SU-DHL-6 (cell line): ENCODE measurements around the gene SH3RF2.

Experiments
- H2AFZ ChIP-seq: fragments of 200-600 bp; sonication (generic); 2 replicates; pipeline ENCODE4 v1.6.1; 2014; ENCODE audit warnings: low read depth, mild to moderate bottlenecking, moderate library complexity, mixed read lengths, antibody characterized with exemption, low read length; ENCODE audit not compliant: severe bottlenecking
- H3F3A ChIP-seq: fragments of 200-600 bp; shearing (Covaris generic); 2 replicates; pipeline ENCODE4 v1.6.0; 2016; ENCODE audit warnings: antibody characterized with exemption, mild to moderate bottlenecking; ENCODE audit not compliant: insufficient read depth
- H3K27ac ChIP-seq: fragments of 200-600 bp; sonication (generic); 2 replicates; pipeline ENCODE4 v1.5.1; 2016; ENCODE audit warnings: low read depth, mild to moderate bottlenecking, low read length, moderate library complexity, mixed read lengths
- H3K27me3 ChIP-seq: fragments of 200-600 bp; sonication (generic), shearing (Covaris generic); 2 replicates; pipeline ENCODE4 v1.6.0; 2014; ENCODE audit warnings: mild to moderate bottlenecking, low read length
- H3K36me3 ChIP-seq: fragments of 200-600 bp; sonication (generic); 2 replicates; pipeline ENCODE4 v1.6.1; 2014; ENCODE audit warnings: mild to moderate bottlenecking, low read length, mixed read lengths
- H3K4me2 ChIP-seq: fragments of 300-600, 200-600 bp; shearing (Covaris generic), sonication (generic); 2 replicates; pipeline ENCODE4 v1.6.0; 2014; ENCODE audit warnings: low read length, low read depth, mild to moderate bottlenecking; ENCODE audit not compliant: poor library complexity, severe bottlenecking
- H3K4me3 ChIP-seq: fragments of 200-600 bp; sonication (generic); 2 replicates; pipeline ENCODE4 v1.5.1; 2014; ENCODE audit warnings: antibody characterized with exemption, low read length, mild to moderate bottlenecking, mixed read lengths; ENCODE audit not compliant: insufficient read depth, poor library complexity, severe bottlenecking
- H3K79me2 ChIP-seq: fragments of 200-600 bp; sonication (generic); 2 replicates; pipeline ENCODE4 v1.6.1; 2014; ENCODE audit warnings: mild to moderate bottlenecking, low read length, moderate library complexity; ENCODE audit not compliant: insufficient read depth
- H3K9ac ChIP-seq: fragments of 200-600 bp; sonication (generic); 2 replicates; pipeline ENCODE4 v1.7.0; 2014; ENCODE audit warnings: mild to moderate bottlenecking, low read length
- H3K9me2 ChIP-seq: fragments of 200-600 bp; sonication (generic); replicated peaks from 2 replicates; pipeline ENCODE4 v1.6.1; 2014; ENCODE audit warnings: low read length; ENCODE audit not compliant: insufficient read depth
- H3K9me3 ChIP-seq: fragments of 200-600 bp; sonication (generic); 2 replicates; pipeline ENCODE4 v1.6.1; 2014; ENCODE audit warnings: low read length, mixed read lengths; ENCODE audit not compliant: insufficient read depth
- H4K20me1 ChIP-seq: fragments of 200-600 bp; sonication (generic); 2 replicates; pipeline ENCODE4 v1.6.1; 2014; ENCODE audit warnings: low read depth, mild to moderate bottlenecking, antibody characterized with exemption, low read length, moderate library complexity, mixed read lengths
- CTCF ChIP-seq: fragments of 200-600 bp; sonication (generic); IDR thresholded peaks from one replicate; pipeline ENCODE4 v1.5.1; 2017; ENCODE audit warnings: antibody characterized with exemption, mild to moderate bottlenecking, low read length, moderate library complexity; ENCODE audit not compliant: insufficient read depth, poor library complexity, severe bottlenecking
- EZH2phosphoT487 ChIP-seq: fragments of 200-600 bp; sonication (generic), shearing (Covaris generic); conservative IDR thresholded peaks from 2 replicates; pipeline ENCODE4 v1.6.1; 2018; ENCODE audit warnings: mild to moderate bottlenecking, antibody characterized with exemption, low read length, moderate library complexity, mixed read lengths

Gene SH3RF2

GRCh38 chr5:146042628-146043279 lies 106.4 kb downstream of the SH3RF2 start:
- Histone ChIP-seq H3F3A (no peaks in the 10 kb centered on the region), H3K9me2 (no peaks in the 10 kb centered on the region), H3K4me2 (no peak overlapping the region), H3K36me3 (no peaks in the 10 kb centered on the region), H3K9ac (no peak overlapping the region), H3K79me2 (no peaks in the 10 kb centered on the region), H3K4me3 (no peak overlapping the region), H3K9me3 (no peaks in the 10 kb centered on the region), H3K27ac (no peak overlapping the region), H4K20me1 (no peaks in the 10 kb centered on the region), H3K27me3 (no peaks in the 10 kb centered on the region), H2AFZ (no peak overlapping the region)
- no peak for TF ChIP-seq EZH2phosphoT487
- no peak for TF ChIP-seq CTCF

GRCh38 chr5:146043722-146044121 lies 107.3 kb downstream of the SH3RF2 start:
- Histone ChIP-seq H3K79me2 (no peaks in the 10 kb centered on the region), H3K4me2 (no peak overlapping the region), H3K9me3 (no peaks in the 10 kb centered on the region), H3K27me3 (no peaks in the 10 kb centered on the region), H3K9me2 (no peaks in the 10 kb centered on the region), H3K4me3 (no peak overlapping the region), H4K20me1 (no peaks in the 10 kb centered on the region), H3F3A (no peaks in the 10 kb centered on the region), H2AFZ (no peak overlapping the region), H3K27ac (no peak overlapping the region), H3K9ac (no peak overlapping the region), H3K36me3 (no peaks in the 10 kb centered on the region)
- no peak for TF ChIP-seq CTCF
- no peak for TF ChIP-seq EZH2phosphoT487

- Histone ChIP-seq H2AFZ (no peak overlapping the region), H3K9me3 (no peaks in the 10 kb centered on the region), H3F3A (no peaks in the 10 kb centered on the region), H3K27me3 (no peaks in the 10 kb centered on the region), H3K4me3 (no peak overlapping the region), H3K79me2 (no peaks in the 10 kb centered on the region), H3K4me2 (no peak overlapping the region), H3K9ac (no peak overlapping the region), H4K20me1 (no peaks in the 10 kb centered on the region), H3K36me3 (no peaks in the 10 kb centered on the region), H3K27ac (no peak overlapping the region), H3K9me2 (no peaks in the 10 kb centered on the region)
- TF ChIP-seq CTCF = no peak
- no peak for TF ChIP-seq EZH2phosphoT487
Observed at GRCh38 chr5:146047396-146047795, 111.0 kb downstream of the SH3RF2 start.
